HG03457 (cell line): Measurements from ENCODE around the gene PCCA.
"Not testable (repeated sequence)": the region's sequence is repeated elsewhere in the genome, so short reads cannot be mapped to it uniquely, and the experiment has no call there.

Experiments
- ATAC-seq: cut with Tn5 transposase; IDR thresholded peaks from one replicate; pipeline ENCODE4 v1.9.1; 2021; ENCODE audit warnings: moderate number of reproducible peaks; ENCODE audit not compliant: unreplicated experiment

PCCA gene

GRCh38 chr13:100565286-100565685, 476.4 kb downstream of the PCCA start:
- ATAC-seq, result no peak

- no peak for ATAC-seq
These were observed 477.6 kb downstream of the PCCA start for GRCh38 chr13:100566543-100566942.

- peak; percentile 82 for ATAC-seq
These were observed 484.2 kb downstream of the PCCA start for GRCh38 chr13:100573121-100573520.

GRCh38 chr13:100577239-100577638, 488.3 kb downstream of the PCCA start:
- not testable (repeated sequence) for ATAC-seq
